OCI-LY7 (cell line): ENCODE measurements around the gene LRRC1.

Source experiments
- CTCF ChIP-seq: fragments of 200-600 bp; sonication (generic); conservative IDR thresholded peaks from 2 replicates; pipeline ENCODE4 v1.5.1; 2014; ENCODE audit warnings: mild to moderate bottlenecking, antibody characterized with exemption, low read length, moderate library complexity, mixed read lengths
- EZH2phosphoT487 ChIP-seq: fragments of 200-600 bp; sonication (generic); IDR thresholded peaks from 2 replicates; pipeline ENCODE4 v1.6.1; 2018; ENCODE audit warnings: low read depth, borderline replicate concordance, mild to moderate bottlenecking, mixed run types, antibody characterized with exemption, low read length, moderate library complexity, mixed read lengths

DNA sequence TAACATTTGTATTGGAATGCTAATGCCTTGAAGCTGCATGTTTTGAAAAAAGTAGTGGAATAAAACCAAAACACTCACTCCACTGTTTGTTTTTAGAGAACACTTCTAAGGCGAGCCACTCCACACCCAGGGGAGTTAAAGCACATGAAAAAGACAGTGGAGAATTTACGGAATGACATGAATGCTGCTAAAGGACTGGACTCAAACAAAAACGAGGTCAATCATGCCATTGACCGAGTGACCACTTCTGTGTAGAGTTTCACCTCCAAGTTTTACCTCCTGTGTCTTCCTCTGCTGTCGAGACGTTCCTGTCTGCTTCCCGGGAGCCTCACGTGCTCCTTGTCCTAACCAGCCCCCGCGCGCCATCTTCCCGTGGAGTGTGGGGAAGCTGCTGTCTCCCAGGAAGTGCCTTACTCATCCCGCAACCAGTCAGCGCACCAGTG is 127.8 kb downstream of the LRRC1 start:
- TF ChIP-seq CTCF, result no peak
- no peak for TF ChIP-seq EZH2phosphoT487
